ENCODE measurements around the gene TMEM131L.
"Not testable (repeated sequence)": the region's sequence is repeated elsewhere in the genome, so short reads cannot be mapped to it uniquely, and the experiment has no call there.

Gene TMEM131L, protein sequence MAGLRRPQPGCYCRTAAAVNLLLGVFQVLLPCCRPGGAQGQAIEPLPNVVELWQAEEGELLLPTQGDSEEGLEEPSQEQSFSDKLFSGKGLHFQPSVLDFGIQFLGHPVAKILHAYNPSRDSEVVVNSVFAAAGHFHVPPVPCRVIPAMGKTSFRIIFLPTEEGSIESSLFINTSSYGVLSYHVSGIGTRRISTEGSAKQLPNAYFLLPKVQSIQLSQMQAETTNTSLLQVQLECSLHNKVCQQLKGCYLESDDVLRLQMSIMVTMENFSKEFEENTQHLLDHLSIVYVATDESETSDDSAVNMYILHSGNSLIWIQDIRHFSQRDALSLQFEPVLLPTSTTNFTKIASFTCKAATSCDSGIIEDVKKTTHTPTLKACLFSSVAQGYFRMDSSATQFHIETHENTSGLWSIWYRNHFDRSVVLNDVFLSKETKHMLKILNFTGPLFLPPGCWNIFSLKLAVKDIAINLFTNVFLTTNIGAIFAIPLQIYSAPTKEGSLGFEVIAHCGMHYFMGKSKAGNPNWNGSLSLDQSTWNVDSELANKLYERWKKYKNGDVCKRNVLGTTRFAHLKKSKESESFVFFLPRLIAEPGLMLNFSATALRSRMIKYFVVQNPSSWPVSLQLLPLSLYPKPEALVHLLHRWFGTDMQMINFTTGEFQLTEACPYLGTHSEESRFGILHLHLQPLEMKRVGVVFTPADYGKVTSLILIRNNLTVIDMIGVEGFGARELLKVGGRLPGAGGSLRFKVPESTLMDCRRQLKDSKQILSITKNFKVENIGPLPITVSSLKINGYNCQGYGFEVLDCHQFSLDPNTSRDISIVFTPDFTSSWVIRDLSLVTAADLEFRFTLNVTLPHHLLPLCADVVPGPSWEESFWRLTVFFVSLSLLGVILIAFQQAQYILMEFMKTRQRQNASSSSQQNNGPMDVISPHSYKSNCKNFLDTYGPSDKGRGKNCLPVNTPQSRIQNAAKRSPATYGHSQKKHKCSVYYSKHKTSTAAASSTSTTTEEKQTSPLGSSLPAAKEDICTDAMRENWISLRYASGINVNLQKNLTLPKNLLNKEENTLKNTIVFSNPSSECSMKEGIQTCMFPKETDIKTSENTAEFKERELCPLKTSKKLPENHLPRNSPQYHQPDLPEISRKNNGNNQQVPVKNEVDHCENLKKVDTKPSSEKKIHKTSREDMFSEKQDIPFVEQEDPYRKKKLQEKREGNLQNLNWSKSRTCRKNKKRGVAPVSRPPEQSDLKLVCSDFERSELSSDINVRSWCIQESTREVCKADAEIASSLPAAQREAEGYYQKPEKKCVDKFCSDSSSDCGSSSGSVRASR (N-terminal part only)

DNA sequence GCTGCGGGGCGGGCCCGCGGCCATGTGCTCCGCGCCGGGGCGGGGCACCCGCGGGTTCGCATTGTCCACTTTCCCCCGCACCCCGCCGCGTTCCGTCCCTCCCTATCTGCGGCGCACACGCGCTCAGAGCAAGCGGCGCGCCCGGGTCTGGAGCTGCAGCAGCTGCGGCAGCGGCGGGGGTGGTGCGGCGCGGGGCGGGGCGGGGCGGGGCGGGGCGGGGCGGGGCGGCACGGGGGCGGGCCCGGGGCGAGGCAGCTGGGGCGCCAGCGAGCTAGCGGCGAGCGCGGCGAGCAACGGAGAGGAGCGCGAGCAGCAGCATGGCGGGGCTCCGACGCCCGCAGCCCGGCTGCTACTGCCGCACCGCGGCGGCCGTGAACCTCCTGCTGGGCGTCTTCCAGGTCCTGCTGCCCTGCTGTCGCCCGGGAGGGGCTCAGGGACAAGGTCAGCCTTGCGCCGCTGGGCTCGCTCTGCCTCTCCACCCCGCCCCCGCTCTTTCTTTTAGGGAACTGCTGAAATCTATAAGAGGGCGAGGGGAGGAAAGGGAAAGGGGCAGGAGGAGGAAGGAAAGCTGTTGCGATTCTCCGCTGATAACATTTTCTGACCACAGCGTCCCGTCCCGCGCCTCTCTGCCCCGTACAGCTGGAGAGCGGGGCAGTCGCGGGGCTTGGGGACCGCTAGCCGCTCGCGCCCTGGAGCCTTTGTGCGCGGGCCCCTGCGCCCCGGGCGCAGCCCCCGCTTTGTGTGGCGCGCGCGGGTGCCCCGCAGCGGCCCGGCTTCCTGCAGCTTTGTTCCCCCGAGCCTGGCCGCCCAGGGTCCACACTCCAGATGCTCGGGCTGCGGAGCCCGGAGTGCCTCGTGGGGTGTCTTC, at the start of gene TMEM131L:
Gene TMEM131L, plus strand, starts transcription at position 280 of the 868 bp plus-strand sequence. Its CDS starts 38 bp downstream, at position 318.
- peak in 2 of 3 donors; percentile 42 to 54 for DNase-seq (ENCODE audit: low read depth in 3 of 3, low spot score in 1 of 3)

GRCh38 chr4:153416456-153416855, 49.7 kb upstream of the TMEM131L start:
- DNase-seq (ENCODE audit: low read depth in 3 of 3, low spot score in 1 of 3), result not testable (repeated sequence)

DNA sequence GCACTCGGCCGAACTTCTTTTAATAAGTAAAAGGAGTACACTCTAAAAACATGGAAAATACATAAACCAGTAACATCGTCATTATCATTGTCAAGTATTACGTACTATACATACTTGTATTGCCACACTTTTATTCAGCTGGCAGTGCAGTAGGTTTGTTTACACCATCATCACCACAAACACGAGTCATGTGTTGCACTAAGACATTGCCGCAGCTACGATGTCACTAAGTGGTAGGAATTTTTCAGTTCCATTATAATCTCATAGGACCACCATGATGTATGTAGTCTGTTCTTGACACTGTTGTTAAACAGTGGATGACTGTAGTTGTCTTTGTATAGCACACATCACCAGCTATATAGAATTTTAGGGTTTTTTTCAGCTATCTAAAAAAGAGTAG, 48.0 kb upstream of the TMEM131L start:
- no peak for DNase-seq (ENCODE audit: low read depth in 3 of 3, low spot score in 1 of 3)

- no peak for DNase-seq (ENCODE audit: low read depth in 3 of 3, low spot score in 1 of 3)
Observed at GRCh38 chr4:153418558-153418957, 47.6 kb upstream of the TMEM131L start.

DNA sequence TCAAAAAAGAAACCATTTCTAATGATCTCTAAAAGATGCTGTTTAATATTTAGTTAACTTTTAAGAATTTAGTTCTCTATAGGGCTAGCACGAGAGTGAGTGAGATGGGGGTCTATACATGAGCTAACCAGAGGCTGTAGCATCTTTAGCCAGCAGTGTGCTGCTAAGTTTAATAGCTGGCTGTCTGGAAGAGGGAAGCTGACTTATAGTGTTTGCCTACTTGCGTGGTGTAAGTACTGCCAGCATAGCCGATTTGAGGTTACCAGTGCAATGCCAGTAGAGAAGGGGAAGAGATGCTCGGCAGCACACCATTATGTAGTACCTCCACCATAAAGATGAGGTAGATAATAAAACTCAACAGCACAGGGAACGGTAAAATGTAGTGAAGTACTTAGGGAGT, 47.1 kb upstream of the TMEM131L start:
- no peak for DNase-seq (ENCODE audit: low read depth in 3 of 3, low spot score in 1 of 3)

- no peak for DNase-seq (ENCODE audit: low read depth in 3 of 3, low spot score in 1 of 3)
Observed at GRCh38 chr4:153419673-153420278, 46.4 kb upstream of the TMEM131L start.

- DNase-seq (ENCODE audit: low read depth in 3 of 3, low spot score in 1 of 3), result no peak
Observed at GRCh38 chr4:153420361-153420760, 45.8 kb upstream of the TMEM131L start.

GRCh38 chr4:153421941-153422340, 44.2 kb upstream of the TMEM131L start:
- no peak for DNase-seq (ENCODE audit: low read depth in 3 of 3, low spot score in 1 of 3)

- DNase-seq (ENCODE audit: low read depth in 3 of 3, low spot score in 1 of 3), result no peak
Observed at GRCh38 chr4:153426207-153426885, 39.8 kb upstream of the TMEM131L start.

GRCh38 chr4:153427363-153428071, 38.6 kb upstream of the TMEM131L start:
- no peak for DNase-seq (ENCODE audit: low read depth in 3 of 3, low spot score in 1 of 3)

DNA sequence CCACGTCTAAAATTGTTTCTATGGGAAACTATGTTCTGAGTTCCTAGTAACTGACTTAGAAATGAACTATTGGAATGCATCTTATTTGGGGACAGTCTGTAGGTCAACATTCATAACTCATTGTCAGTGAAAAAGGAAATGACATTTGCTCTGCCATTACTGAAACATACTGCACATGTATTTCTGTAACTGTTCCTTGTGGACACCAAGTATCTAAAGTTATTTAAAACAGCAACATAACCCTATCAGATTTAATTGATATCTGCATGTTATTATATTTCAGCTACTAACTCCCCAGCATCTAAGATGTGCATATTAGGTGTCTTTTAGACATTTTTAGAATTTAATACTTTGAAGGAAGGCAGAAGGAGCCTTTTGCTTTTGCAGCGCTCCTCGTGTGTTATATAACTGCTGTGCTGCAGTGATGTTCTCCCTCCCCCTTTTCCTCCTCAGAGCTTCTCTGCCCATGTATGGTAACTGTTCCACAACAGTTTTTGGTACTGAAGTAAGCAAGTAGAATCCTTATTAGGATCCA, 37.2 kb upstream of the TMEM131L start:
- DNase-seq (ENCODE audit: low read depth in 3 of 3, low spot score in 1 of 3), result no peak

- peak; percentile 17 to 36 (median 21) for DNase-seq (ENCODE audit: low read depth in 3 of 3, low spot score in 1 of 3)
Observed at GRCh38 chr4:153432965-153433753, 33.0 kb upstream of the TMEM131L start.

DNA sequence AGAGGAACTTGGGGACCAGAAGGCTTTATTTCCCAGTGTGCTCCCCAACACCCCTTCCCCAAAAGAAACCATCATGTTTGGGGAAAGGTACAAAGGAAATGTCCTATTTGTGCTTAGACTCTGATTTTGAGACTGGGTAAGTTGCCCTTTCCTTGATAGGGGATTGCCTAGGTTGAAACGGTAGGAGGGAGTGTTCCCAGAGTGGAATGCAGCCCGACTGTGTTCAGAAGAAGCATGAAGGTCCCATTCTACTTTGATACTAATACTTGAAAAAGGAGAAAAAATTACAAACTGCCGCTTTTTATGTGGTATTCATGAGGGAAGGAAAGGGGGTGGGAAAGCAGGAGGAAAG, 32.4 kb upstream of the TMEM131L start:
- no peak for DNase-seq (ENCODE audit: low read depth in 3 of 3, low spot score in 1 of 3)

DNA sequence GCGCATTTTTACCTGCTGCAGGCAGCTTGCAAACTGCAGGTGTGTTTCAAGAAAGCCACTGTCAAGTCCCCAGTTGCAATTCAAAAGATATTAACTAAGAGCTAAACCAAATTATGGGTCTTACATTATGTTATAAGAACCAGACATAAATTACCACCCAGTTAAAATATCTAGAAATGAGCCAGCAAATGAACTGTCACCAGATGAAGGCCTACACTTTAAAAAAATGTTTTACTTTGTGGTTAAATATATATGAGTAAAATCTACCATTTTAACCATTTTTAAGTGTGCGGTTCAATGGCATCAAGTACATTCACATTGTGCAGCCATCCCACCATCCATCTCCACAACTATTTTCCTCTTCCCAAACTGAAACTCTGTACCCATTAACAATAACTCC, 32.0 kb upstream of the TMEM131L start:
- no peak for DNase-seq (ENCODE audit: low read depth in 3 of 3, low spot score in 1 of 3)

DNA sequence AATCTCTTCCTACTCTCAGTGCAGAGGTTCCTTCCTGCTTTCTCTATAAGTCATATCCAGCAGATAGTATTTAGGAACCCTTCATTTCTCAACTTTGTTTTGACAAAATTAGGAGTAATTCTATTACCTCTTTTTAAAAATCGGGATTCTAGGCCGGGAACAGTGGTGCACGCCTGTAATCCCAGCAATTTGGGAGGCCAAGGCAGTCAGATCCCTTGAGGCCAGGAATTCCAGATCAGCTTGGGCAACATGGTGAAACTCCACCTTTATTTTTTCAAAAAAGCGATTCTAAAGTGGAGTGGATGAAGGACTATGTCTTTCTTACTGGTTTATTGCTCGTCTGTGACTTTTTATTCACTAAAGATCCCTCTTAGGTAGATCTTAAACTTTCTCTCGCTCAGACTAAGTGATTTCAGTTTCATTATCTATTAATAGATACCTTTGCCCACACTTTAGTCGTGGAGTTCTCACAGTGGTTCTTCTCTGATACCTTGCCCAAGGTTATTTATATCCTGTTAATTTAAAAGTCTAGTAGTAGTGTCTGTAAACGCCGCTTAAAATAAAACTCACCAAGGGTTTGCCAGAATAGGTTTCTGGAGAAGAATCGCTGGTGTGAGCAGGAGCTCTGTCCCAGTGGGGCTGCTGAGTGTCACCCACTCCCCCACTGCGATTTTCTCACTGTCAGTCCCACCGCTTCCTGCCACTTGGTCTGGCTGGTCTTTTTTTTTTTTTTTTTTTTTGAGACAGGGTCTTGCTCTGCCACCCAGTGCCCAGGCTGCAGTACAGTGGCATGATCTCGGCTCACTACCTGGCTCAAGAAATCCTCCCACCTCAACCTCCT, 27.0 kb upstream of the TMEM131L start:
- DNase-seq (ENCODE audit: low read depth in 3 of 3, low spot score in 1 of 3), result no peak

GRCh38 chr4:153439831-153440230, 26.3 kb upstream of the TMEM131L start:
- no peak for DNase-seq (ENCODE audit: low read depth in 3 of 3, low spot score in 1 of 3)

DNA sequence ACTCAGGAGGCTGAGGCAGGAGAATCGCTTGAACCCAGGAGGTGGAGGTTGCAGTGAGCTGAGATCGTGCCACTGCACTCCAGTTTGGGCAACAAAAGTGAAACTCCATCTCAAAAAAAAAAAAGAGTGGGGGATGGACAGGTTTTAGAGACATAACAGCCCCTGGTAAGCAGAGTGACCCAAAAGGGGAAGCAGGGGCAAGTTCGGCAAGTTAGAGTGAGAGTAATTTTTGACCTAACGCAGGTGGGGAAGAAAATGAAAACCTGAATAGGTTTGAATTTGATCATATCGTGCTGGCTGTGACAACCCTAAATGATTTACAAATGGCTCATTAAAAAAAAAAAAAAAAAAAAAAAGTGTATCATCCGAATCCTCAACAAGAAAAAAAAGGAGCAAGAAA, 25.7 kb upstream of the TMEM131L start:
- no peak for DNase-seq (ENCODE audit: low read depth in 3 of 3, low spot score in 1 of 3)

Measured in stimulated activated CD4-positive, alpha-beta T cell treated with anti-CD3 and anti-CD28 coated beads, TNF-alpha, amount 100 ng/mL, for 1 hour (primary cell).